HCT116 (cell line): Measurements from ENCODE around the gene RALB.

Experiments
- EGR1 ChIP-seq: IDR thresholded peaks from 2 replicates; pipeline ENCODE4 v1.6.1; 2012; ENCODE audit warnings: low read depth
- EZH2 ChIP-seq: fragments of 200-600 bp; sonication (generic); IDR thresholded peaks from 2 replicates; pipeline ENCODE4 v1.6.1; 2017; ENCODE audit warnings: antibody characterized with exemption, mixed run types
- EZH2phosphoT487 ChIP-seq: fragments of 200-600 bp; IDR thresholded peaks from 2 replicates; pipeline ENCODE4 v1.6.1; 2018; ENCODE audit warnings: antibody characterized with exemption, borderline replicate concordance
- POLR2A ChIP-seq: IDR thresholded peaks from 2 replicates; pipeline ENCODE4 v1.7.0; 2011; ENCODE audit warnings: borderline replicate concordance; ENCODE audit not compliant: insufficient read depth, insufficient read length; ENCODE audit errors: extremely low read depth
- POLR2AphosphoS5 ChIP-seq: IDR thresholded peaks from 2 replicates; pipeline ENCODE4 v1.6.1; 2011; ENCODE audit warnings: mild to moderate bottlenecking, low read depth, low read length, moderate library complexity
- SIN3A ChIP-seq: IDR thresholded peaks from 2 replicates; pipeline ENCODE4 v1.6.1; 2012; ENCODE audit warnings: low read depth
- SP1 ChIP-seq: IDR thresholded peaks from 2 replicates; pipeline ENCODE4 v1.6.1; 2012; ENCODE audit warnings: low read depth
- SRF ChIP-seq: IDR thresholded peaks from 2 replicates; pipeline ENCODE4 v1.6.1; 2012; ENCODE audit warnings: low read depth
- TF ChIP-seq, protein P1 (sequence below), 3 experiments: fragments of 200-600 bp in 1 of 3; sonication (generic) in 1 of 3; IDR thresholded peaks in 2 of 3; conservative IDR thresholded peaks in 1 of 3; 2 replicates each; pipeline ENCODE4 v1.5.1; 2012 to 2017; ENCODE audit warnings: low read depth in 2 of 3, low read length in 2 of 3, antibody characterized with exemption in 1 of 3, borderline replicate concordance in 1 of 3, control low read depth in 1 of 3, mild to moderate bottlenecking in 1 of 3, mixed read lengths in 1 of 3, mixed run types in 1 of 3, moderate library complexity in 1 of 3; ENCODE audit not compliant: insufficient read depth in 1 of 3
- TF ChIP-seq, protein P2 (sequence below): IDR thresholded peaks from 2 replicates; pipeline ENCODE4 v1.6.1; 2012; ENCODE audit warnings: low read depth

DNA sequence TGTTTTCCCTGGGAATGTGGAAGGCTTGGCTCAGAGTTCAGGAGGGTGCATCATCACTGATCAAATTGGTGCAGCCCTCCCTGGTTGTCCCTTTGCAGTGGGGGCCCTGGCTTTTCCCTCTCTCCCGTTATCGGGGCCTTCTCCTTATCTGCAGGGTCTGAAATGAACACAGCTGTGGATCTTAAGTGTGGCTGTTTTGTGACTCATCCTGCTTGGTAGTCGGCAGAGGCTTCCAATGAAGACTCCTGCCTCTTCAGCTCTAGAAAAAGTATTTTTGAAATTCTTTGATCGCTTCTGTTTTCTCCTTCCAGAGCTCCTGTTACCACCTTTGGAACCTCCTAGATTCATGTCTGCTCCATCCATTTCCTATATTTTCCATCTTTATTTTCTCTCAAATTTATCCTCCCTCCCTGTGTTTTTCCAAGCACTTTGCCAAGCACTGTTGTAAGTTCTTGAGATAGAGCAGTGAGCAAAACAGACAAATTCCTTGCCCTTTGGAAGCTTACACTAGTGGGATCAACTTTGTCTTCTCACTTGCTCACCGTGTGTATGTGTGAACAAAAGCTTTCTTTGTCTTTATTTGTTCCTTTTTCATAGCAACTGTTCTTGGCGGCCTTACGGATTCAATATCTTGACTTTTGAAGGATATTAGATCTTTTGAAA, 45.7 kb downstream of the RALB start:
- TF ChIP-seq, protein P1, sequence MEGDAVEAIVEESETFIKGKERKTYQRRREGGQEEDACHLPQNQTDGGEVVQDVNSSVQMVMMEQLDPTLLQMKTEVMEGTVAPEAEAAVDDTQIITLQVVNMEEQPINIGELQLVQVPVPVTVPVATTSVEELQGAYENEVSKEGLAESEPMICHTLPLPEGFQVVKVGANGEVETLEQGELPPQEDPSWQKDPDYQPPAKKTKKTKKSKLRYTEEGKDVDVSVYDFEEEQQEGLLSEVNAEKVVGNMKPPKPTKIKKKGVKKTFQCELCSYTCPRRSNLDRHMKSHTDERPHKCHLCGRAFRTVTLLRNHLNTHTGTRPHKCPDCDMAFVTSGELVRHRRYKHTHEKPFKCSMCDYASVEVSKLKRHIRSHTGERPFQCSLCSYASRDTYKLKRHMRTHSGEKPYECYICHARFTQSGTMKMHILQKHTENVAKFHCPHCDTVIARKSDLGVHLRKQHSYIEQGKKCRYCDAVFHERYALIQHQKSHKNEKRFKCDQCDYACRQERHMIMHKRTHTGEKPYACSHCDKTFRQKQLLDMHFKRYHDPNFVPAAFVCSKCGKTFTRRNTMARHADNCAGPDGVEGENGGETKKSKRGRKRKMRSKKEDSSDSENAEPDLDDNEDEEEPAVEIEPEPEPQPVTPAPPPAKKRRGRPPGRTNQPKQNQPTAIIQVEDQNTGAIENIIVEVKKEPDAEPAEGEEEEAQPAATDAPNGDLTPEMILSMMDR (IDR thresholded peaks at IDR 0.05 in 2 of 3, conservative IDR thresholded peaks at IDR 0.05 in 1 of 3; ENCODE audit: borderline replicate concordance in 1 of 3, insufficient read depth in 1 of 3, low read depth in 2 of 3, low read length in 2 of 3): no peak
- TF ChIP-seq, protein P2, sequence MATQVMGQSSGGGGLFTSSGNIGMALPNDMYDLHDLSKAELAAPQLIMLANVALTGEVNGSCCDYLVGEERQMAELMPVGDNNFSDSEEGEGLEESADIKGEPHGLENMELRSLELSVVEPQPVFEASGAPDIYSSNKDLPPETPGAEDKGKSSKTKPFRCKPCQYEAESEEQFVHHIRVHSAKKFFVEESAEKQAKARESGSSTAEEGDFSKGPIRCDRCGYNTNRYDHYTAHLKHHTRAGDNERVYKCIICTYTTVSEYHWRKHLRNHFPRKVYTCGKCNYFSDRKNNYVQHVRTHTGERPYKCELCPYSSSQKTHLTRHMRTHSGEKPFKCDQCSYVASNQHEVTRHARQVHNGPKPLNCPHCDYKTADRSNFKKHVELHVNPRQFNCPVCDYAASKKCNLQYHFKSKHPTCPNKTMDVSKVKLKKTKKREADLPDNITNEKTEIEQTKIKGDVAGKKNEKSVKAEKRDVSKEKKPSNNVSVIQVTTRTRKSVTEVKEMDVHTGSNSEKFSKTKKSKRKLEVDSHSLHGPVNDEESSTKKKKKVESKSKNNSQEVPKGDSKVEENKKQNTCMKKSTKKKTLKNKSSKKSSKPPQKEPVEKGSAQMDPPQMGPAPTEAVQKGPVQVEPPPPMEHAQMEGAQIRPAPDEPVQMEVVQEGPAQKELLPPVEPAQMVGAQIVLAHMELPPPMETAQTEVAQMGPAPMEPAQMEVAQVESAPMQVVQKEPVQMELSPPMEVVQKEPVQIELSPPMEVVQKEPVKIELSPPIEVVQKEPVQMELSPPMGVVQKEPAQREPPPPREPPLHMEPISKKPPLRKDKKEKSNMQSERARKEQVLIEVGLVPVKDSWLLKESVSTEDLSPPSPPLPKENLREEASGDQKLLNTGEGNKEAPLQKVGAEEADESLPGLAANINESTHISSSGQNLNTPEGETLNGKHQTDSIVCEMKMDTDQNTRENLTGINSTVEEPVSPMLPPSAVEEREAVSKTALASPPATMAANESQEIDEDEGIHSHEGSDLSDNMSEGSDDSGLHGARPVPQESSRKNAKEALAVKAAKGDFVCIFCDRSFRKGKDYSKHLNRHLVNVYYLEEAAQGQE: no peak
- TF ChIP-seq POLR2A (no peak), EGR1 (no peak), POLR2AphosphoS5 (no peak), EZH2 (no peak), EZH2phosphoT487 (no peak), SIN3A (no peak), SP1 (no peak), SRF (no peak)
